Measurements from ENCODE around the gene NEAT1. TPM values are rescaled to one million over a fixed set of nuclear protein-coding genes. Genes with fewer than 3 reads are reported as not detected.

NEAT1 gene
- total RNA-seq, 1 experiment from 2014 or later = 564 TPM

GRCh38 chr11:65489706-65490320 is 67.2 kb downstream of the NEAT1 start:
- TF ChIP-seq CEBPB (IDR thresholded peaks at IDR 0.05; ENCODE audit: low read depth) (no peak), YY1 (IDR thresholded peaks at IDR 0.05; ENCODE audit: extremely low read depth, insufficient replicate concordance, low read depth, low read length) (no peak), POLR2A (IDR thresholded peaks at IDR 0.05; ENCODE audit: borderline replicate concordance, extremely low read depth, insufficient read depth, insufficient read length) (no peak), EZH2phosphoT487 (IDR thresholded peaks at IDR 0.05; ENCODE audit: borderline replicate concordance) (no peak), ZNF274 (IDR thresholded peaks at IDR 0.05; ENCODE audit: low read depth, low read length) (no peak), EGR1 (IDR thresholded peaks at IDR 0.05; ENCODE audit: low read depth) (no peak), JUND (IDR thresholded peaks at IDR 0.05) (no peak), TCF7L2 (IDR thresholded peaks at IDR 0.05; ENCODE audit: borderline replicate concordance, extremely low read depth, insufficient read depth, insufficient read length) (peak; percentile 48), MAX (IDR thresholded peaks at IDR 0.05) (no peak), CTCF (IDR thresholded peaks at IDR 0.05 in 2 of 3, conservative IDR thresholded peaks at IDR 0.05 in 1 of 3; ENCODE audit: borderline replicate concordance in 1 of 3, insufficient read depth in 1 of 3, low read depth in 2 of 3, low read length in 2 of 3) (no peak), SP1 (IDR thresholded peaks at IDR 0.05; ENCODE audit: low read depth) (no peak), EZH2 (IDR thresholded peaks at IDR 0.05) (no peak), ZFX (IDR thresholded peaks at IDR 0.05) (peak; percentile 42; the same call in 1 of the 2 replicates), ZBTB33 (IDR thresholded peaks at IDR 0.05; ENCODE audit: extremely low read depth, insufficient replicate concordance, low read length) (no peak), ATF3 (IDR thresholded peaks at IDR 0.05) (no peak)
- ATAC-seq (no peak), DNase-seq (ENCODE audit: low read depth, low spot score) (no peak)
- no peaks in the 10 kb centered on the region for H3K9me3 ChIP-seq (ENCODE audit: control insufficient read depth in 1 of 2, insufficient read depth in 1 of 2, low read depth in 1 of 2, low read length in 2 of 2)
- intact Hi-C loops (cut with micrococcal nuclease) = no loop called here
- H3K9ac ChIP-seq (ENCODE audit: low read length) = peak overlapping the region; percentile 67
- H3K27me3 ChIP-seq (ENCODE audit: insufficient read depth, low read length) = no peaks in the 10 kb centered on the region
- peak overlapping the region; percentile 98 for H3K27ac ChIP-seq (ENCODE audit: low read depth, low read length)
- peaks cover 94 to 99% of the 10 kb centered on the region in 2 experiments for H3K4me1 ChIP-seq (ENCODE audit: control insufficient read depth in 1 of 2, insufficient read depth in 2 of 2, low read length in 2 of 2)
- RAD21 ChIA-PET (ENCODE audit: low non-redundant PET in 1 of 2, low total read pairs in 2 of 2, uncharacterized antibody in 2 of 2, unreplicated experiment in 2 of 2) = interaction anchor here in 1 of 2 experiments (0.5 kb wide), 1 partner anchor 41 kb away, joined by 4 read pairs; no protein-coding TSS in a partner anchor
- no peak overlapping the region for H2AFZ ChIP-seq (ENCODE audit: low read depth, low read length, poor library complexity, severe bottlenecking)
- POLR2A ChIA-PET = interaction anchor here (1.1 to 26.7 kb wide), 4 partner anchors 13 to 320 kb away, joined by 3 to 1499 read pairs (median 742); partner anchors contain the start of genes MALAT1, NEAT1 and SPDYC
- no peaks in the 10 kb centered on the region for H3K36me3 ChIP-seq (ENCODE audit: control insufficient read depth in 1 of 2, insufficient read depth in 2 of 2, low read length in 2 of 2)
- H4K20me1 ChIP-seq (ENCODE audit: insufficient read depth) = no peaks in the 10 kb centered on the region
- peak overlapping the region; percentile 77 for H3K4me2 ChIP-seq (ENCODE audit: low read length)
- H3K79me2 ChIP-seq (ENCODE audit: insufficient read depth, low read length) = 0 out of 2 replicates have a peak, but pooled peaks cover 10% of the 10 kb centered on the region
- no peak overlapping the region for H3K4me3 ChIP-seq (replicated peaks in 1 of 2; ENCODE audit: low read depth in 1 of 2, low read length in 2 of 2)
- H3K9me2 ChIP-seq (ENCODE audit: insufficient read depth) = no peaks in the 10 kb centered on the region
- BruUV-seq (replicated peaks) = no TSS peak
- CTCF ChIA-PET = interaction anchor here (1.2 to 1.5 kb wide), 3 partner anchors 11 to 21 kb away, joined by 4 to 11 read pairs (median 7); no protein-coding TSS in a partner anchor
